K562 (cell line): ENCODE data around the gene POU2F3. TPM values are rescaled to one million over a fixed set of nuclear protein-coding genes. Genes with fewer than 3 reads are reported as not detected.

ENCODE experiments used
- ATAC-seq: fragments of 200-7000 bp; cut with Tn5 transposase; 3 replicates; pipeline ENCODE4 v1.9.1; 2020; ENCODE audit warnings: moderate library complexity
- BruUV-seq: library from RNA; stranded (reverse); fragments of 400-500 nt; replicated peaks from 2 replicates; lab custom pipeline; 2021; lab: Mats Ljungman, UMichigan
- CTCF ChIA-PET: fragments of 300-600 bp; formaldehyde crosslinking; extraction: SDS; loops from one replicate; lab custom pipeline; 2021; ENCODE audit warnings: low intra/inter-chr PET ratio; lab: Yijun Ruan, JAX
- POLR2A ChIA-PET: fragments of 300-600, 350-650 bp; sonication (Branson Sonifier 250); formaldehyde crosslinking; extraction: SDS; loops from one replicate; lab custom pipeline; 2021; ENCODE audit warnings: antibody characterized with exemption, inconsistent platforms; lab: Yijun Ruan, JAX
- DNase-seq, 4 experiments: peaks; one replicate each; pipeline versions ENCODE4 v3.0.0 to v3.0.0-alpha.2; 2011 to 2018; ENCODE audit warnings: low spot score in 3 of 4, mixed read lengths in 3 of 4; ENCODE audit errors: extremely low read depth in 1 of 4
- FAIRE-seq: peaks from 2 replicates; lab custom pipeline; 2011; peaks lifted over from hg19 to GRCh38; lab: Jason Lieb, UNC
- H2AFZ ChIP-seq: 2 replicates; pipeline ENCODE4 v1.6.0; 2011; ENCODE audit warnings: low read depth, low read length, control low read depth, inconsistent platforms
- H3K27ac ChIP-seq: fragments of 200-600 bp; 3 replicates; pipeline ENCODE4 v1.8.0; 2011; ENCODE audit warnings: low read depth, mild to moderate bottlenecking, control low read depth, inconsistent platforms, low read length, moderate library complexity, mixed read lengths; ENCODE audit errors: extremely low read depth
- H3K27me3 ChIP-seq, 2 experiments: fragments of 300-600 bp in 1 of 2; 2 replicates in 1 of 2; 3 replicates in 1 of 2; pipeline versions ENCODE4 v1.6.0 to v1.8.0; 2011; ENCODE audit warnings: inconsistent platforms in 2 of 2, low read length in 2 of 2, mild to moderate bottlenecking in 1 of 2, mixed read lengths in 1 of 2, moderate library complexity in 1 of 2; ENCODE audit not compliant: control insufficient read depth in 2 of 2, insufficient read depth in 2 of 2
- H3K36me3 ChIP-seq: fragments of 300-600 bp; 3 replicates; pipeline ENCODE4 v1.8.0; 2011; ENCODE audit warnings: mild to moderate bottlenecking, low read length, inconsistent platforms; ENCODE audit not compliant: control insufficient read depth, insufficient read depth
- H3K4me1 ChIP-seq, 2 experiments: fragments of 200-600 bp in 1 of 2; replicated peaks in 1 of 2; 2 replicates in 1 of 2; 3 replicates in 1 of 2; pipeline versions ENCODE4 v1.5.1 to v1.8.0; 2011; ENCODE audit warnings: inconsistent platforms in 2 of 2, low read length in 2 of 2, mild to moderate bottlenecking in 1 of 2, mixed read lengths in 1 of 2, moderate library complexity in 1 of 2; ENCODE audit not compliant: control insufficient read depth in 2 of 2, insufficient read depth in 2 of 2
- H3K4me2 ChIP-seq: 2 replicates; pipeline ENCODE4 v1.6.1; 2011; ENCODE audit warnings: low read length, control low read depth, inconsistent platforms, mixed read lengths; ENCODE audit not compliant: insufficient read depth
- H3K4me3 ChIP-seq: fragments of 200-600 bp; sonication (generic), shearing (Covaris generic); 2 replicates; pipeline ENCODE4 v1.5.1; 2016; ENCODE audit warnings: control low read depth, inconsistent platforms
- H3K79me2 ChIP-seq: fragments of 200-600 bp; 3 replicates; pipeline ENCODE4 v1.8.0; 2011; ENCODE audit warnings: low read length, inconsistent platforms; ENCODE audit not compliant: control insufficient read depth, insufficient read depth
- H3K9ac ChIP-seq, 2 experiments: 2 replicates each; pipeline versions ENCODE4 v1.6.0 to v1.6.1; 2011; ENCODE audit warnings: low read depth in 2 of 2, low read length in 2 of 2, control low read depth in 1 of 2, inconsistent platforms in 1 of 2, mild to moderate bottlenecking in 1 of 2, mixed read lengths in 1 of 2; ENCODE audit not compliant: insufficient read depth in 1 of 2
- H3K9me1 ChIP-seq: one replicate; pipeline ENCODE4 v1.6.0; 2011; ENCODE audit warnings: inconsistent platforms, mild to moderate bottlenecking, low read length, moderate library complexity; ENCODE audit not compliant: control insufficient read depth, insufficient read depth
- H3K9me3 ChIP-seq: replicated peaks from 2 replicates; pipeline ENCODE4 v1.5.1; 2011; ENCODE audit warnings: low read depth, low read length, inconsistent platforms; ENCODE audit not compliant: control insufficient read depth, insufficient read depth
- H4K20me1 ChIP-seq: replicated peaks from 2 replicates; pipeline ENCODE4 v1.6.1; 2011; ENCODE audit warnings: low read length, inconsistent platforms, mixed read lengths; ENCODE audit not compliant: control insufficient read depth, insufficient read depth
- EP400 ChIP-seq: fragments of 450-650 bp; IDR thresholded peaks from 2 replicates; pipeline ENCODE4 v1.6.1; 2017; ENCODE audit warnings: antibody characterized with exemption, mild to moderate bottlenecking, moderate library complexity
- L3MBTL2 ChIP-seq: fragments of 450-650 bp; IDR thresholded peaks from 2 replicates; pipeline ENCODE4 v1.6.1; 2016; ENCODE audit warnings: mild to moderate bottlenecking, moderate library complexity
- RFX5 ChIP-seq: IDR thresholded peaks from 2 replicates; pipeline ENCODE4 v1.6.1; 2011; ENCODE audit warnings: low read depth, mild to moderate bottlenecking, improper control_type of control experiment, low read length
- ZNF253 ChIP-seq: fragments of 250-450 bp; sonication (Bioruptor Pico); conservative IDR thresholded peaks from 2 replicates; pipeline ENCODE4 v1.6.1; 2021; ENCODE audit warnings: mild to moderate bottlenecking
- WGBS: fragments of 100-300 bp; shearing (Covaris generic); methylation state at CpG from one replicate; pipeline ENCODE4 v1.1.6; 2016; ENCODE audit warnings: low coverage, mixed read lengths; ENCODE audit not compliant: insufficient coverage; ENCODE audit errors: missing lambda C conversion rate; 5-methylcytosine and 5-hydroxymethylcytosine counted together
- in situ Hi-C: fragments of 300-500 bp; cut with MboI; formaldehyde crosslinking; loops from 4 replicates; pipeline ENCODE4 v1.15.0; 2018; ENCODE audit warnings: inconsistent platforms, mixed read lengths
- intact Hi-C: fragments of 100-400 bp; cut with micrococcal nuclease; formaldehyde crosslinking; loops from 2 replicates; pipeline ENCODE4 v1.14.2; 2022
- polyA plus RNA-seq, 8 experiments: library from polyadenylated mRNA; depleted of rRNA in 4 of 8; stranded (reverse) in 5 of 8; unstranded in 3 of 8; fragments of >200 nt; fragmentation: Nextera tagmentation in 2 of 8; fragmentation: Illumina TruSeq in 1 of 8; extraction: Ambion mirVana in 2 of 8; extraction: Trizol in 1 of 8; gene quantifications; 2 replicates each; pipeline versions ENCODE4 v1.2.1 to v1.2.3, GENCODE V29; 2011 to 2014; ENCODE audit warnings: inconsistent platforms in 1 of 8, missing spikeins in 1 of 8
- total RNA-seq, 7 experiments: library from RNA; depleted of rRNA in 6 of 7; stranded (reverse); fragments of >200 nt in 6 of 7; fragmentation: Illumina TruSeq in 2 of 7; extraction: Trizol in 2 of 7; gene quantifications; 2 replicates each; pipeline versions ENCODE4 v1.2.1 to v1.2.3, GENCODE V29; 2011 to 2021; ENCODE audit warnings: low replicate concordance in 1 of 7
- TF ChIP-seq, protein P1 (sequence below): sonication (generic); formaldehyde crosslinking; IDR thresholded peaks from 2 replicates; pipeline ENCODE4 v1.8.0; 2023; ENCODE audit warnings: mild to moderate bottlenecking, missing genetic modification reagents
- TF ChIP-seq, protein P2 (sequence below): sonication (generic); formaldehyde crosslinking; IDR thresholded peaks from 2 replicates; pipeline ENCODE4 v1.8.0; 2022; ENCODE audit warnings: missing genetic modification reagents, mild to moderate bottlenecking, moderate library complexity, borderline replicate concordance

The POU2F3 gene
- total and polyA plus RNA-seq, 9 of the 15 experiments (the other 6 are each of a cell fraction or from before 2014, with no cell fraction given): not detected

GRCh38 chr11:120209746-120210625, 30.0 kb upstream of the POU2F3 start:
- 42% methylated on average over 24 of the region's 26 CpGs for WGBS
- H3K27me3 ChIP-seq: peaks cover 0 to 11% of the 10 kb centered on the region in 2 experiments; a peak in 2 of 5 replicates
- BruUV-seq: no TSS peak
- TF ChIP-seq L3MBTL2: no peak
- no peak for TF ChIP-seq RFX5
- TF ChIP-seq ZNF253 (CRISPR knock-in tag): no peak
- TF ChIP-seq, protein P1, sequence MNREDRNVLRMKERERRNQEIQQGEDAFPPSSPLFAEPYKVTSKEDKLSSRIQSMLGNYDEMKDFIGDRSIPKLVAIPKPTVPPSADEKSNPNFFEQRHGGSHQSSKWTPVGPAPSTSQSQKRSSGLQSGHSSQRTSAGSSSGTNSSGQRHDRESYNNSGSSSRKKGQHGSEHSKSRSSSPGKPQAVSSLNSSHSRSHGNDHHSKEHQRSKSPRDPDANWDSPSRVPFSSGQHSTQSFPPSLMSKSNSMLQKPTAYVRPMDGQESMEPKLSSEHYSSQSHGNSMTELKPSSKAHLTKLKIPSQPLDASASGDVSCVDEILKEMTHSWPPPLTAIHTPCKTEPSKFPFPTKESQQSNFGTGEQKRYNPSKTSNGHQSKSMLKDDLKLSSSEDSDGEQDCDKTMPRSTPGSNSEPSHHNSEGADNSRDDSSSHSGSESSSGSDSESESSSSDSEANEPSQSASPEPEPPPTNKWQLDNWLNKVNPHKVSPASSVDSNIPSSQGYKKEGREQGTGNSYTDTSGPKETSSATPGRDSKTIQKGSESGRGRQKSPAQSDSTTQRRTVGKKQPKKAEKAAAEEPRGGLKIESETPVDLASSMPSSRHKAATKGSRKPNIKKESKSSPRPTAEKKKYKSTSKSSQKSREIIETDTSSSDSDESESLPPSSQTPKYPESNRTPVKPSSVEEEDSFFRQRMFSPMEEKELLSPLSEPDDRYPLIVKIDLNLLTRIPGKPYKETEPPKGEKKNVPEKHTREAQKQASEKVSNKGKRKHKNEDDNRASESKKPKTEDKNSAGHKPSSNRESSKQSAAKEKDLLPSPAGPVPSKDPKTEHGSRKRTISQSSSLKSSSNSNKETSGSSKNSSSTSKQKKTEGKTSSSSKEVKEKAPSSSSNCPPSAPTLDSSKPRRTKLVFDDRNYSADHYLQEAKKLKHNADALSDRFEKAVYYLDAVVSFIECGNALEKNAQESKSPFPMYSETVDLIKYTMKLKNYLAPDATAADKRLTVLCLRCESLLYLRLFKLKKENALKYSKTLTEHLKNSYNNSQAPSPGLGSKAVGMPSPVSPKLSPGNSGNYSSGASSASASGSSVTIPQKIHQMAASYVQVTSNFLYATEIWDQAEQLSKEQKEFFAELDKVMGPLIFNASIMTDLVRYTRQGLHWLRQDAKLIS (CRISPR knock-in tag): no peak
- TF ChIP-seq, protein P2, sequence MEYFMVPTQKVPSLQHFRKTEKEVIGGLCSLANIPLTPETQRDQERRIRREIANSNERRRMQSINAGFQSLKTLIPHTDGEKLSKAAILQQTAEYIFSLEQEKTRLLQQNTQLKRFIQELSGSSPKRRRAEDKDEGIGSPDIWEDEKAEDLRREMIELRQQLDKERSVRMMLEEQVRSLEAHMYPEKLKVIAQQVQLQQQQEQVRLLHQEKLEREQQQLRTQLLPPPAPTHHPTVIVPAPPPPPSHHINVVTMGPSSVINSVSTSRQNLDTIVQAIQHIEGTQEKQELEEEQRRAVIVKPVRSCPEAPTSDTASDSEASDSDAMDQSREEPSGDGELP (CRISPR knock-in tag): 0 out of 2 replicates have a peak, but pooled peaks have one; percentile 8
- peak; percentile 28; the same call in 1 of the 2 replicates for TF ChIP-seq EP400
- H3K4me1 ChIP-seq: peaks cover 10 to 25% of the 10 kb centered on the region in 2 experiments; a peak in 4 of 5 replicates
- H3K79me2 ChIP-seq: peaks cover 4% of the 10 kb centered on the region; the same call in 1 of the 3 replicates
- H3K36me3 ChIP-seq: 0 out of 3 replicates have a peak, but pooled peaks cover 3% of the 10 kb centered on the region
- ATAC-seq (no peak), FAIRE-seq (peak; percentile 74), DNase-seq (no peak)
- intact Hi-C loops: loop anchor here (10.0 kb wide), 1 partner anchor 855 kb away; no protein-coding TSS in a partner anchor
- POLR2A ChIA-PET: no interaction called here
- peak overlapping the region; percentile 64 for H3K4me2 ChIP-seq
- H4K20me1 ChIP-seq: no peaks in the 10 kb centered on the region
- CTCF ChIA-PET: no interaction called here
- in situ Hi-C loops: no loop called here
- H3K4me3 ChIP-seq: peak overlapping the region; percentile 58
- H2AFZ ChIP-seq: peak overlapping the region; percentile 90
- H3K9me1 ChIP-seq: no peaks in the 10 kb centered on the region
- H3K9me3 ChIP-seq: no peaks in the 10 kb centered on the region
- H3K27ac ChIP-seq: peak overlapping the region; percentile 32; the same call in 1 of the 3 replicates
- H3K9ac ChIP-seq: peak overlapping the region; percentile 60 to 85
